Measurements from ENCODE around the gene FCHO1.

FCHO1 gene

DNA sequence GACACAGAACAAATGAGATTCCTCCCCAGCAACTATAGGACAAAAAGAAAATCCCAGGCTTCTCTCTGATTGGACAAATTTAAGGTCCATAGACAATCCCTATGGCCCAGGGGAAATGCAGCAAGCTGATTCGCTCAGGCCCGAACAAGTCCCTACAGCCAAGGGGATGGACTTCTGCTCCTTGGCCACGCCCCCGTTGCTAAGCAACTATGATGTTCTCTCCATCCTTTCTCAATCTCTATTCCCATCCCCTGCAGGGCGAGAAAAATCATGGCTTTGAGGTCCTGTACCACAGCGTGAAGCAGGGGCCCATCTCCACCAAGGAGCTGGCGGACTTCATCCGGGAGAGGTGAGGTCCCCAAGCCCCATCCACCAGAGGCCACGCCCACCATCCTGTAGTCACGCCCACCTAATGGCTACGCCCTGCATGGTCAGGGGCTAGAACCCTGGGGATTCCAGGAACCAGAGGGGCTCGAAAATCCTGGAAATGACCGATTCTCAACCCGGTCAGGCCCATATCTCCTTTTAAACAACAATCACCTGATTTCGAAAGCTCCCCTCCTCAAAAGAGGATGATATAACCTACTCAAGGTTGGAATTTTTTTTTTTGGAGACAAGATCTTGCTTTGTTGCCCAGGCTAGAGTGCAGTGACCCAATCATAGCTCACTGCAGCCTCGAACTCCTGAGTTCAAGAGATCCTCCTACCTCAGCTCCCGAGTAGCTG, 11.4 kb downstream of the FCHO1 start:
- Histone ChIP-seq H3K9me2 (replicated peaks; ENCODE audit: control insufficient read depth, low read length) (no peaks in the 10 kb centered on the region), H3F3A (ENCODE audit: control insufficient read depth, insufficient read depth) (0 out of 2 replicates have a peak, but pooled peaks cover 3% of the 10 kb centered on the region), H3K79me2 (ENCODE audit: control insufficient read depth, low read length) (no peaks in the 10 kb centered on the region; the same call in 1 of the 2 replicates), H3K36me3 (ENCODE audit: control insufficient read depth, low read length) (peaks cover 75% of the 10 kb centered on the region), H3K27ac (ENCODE audit: low read depth, low read length) (no peak overlapping the region), H3K4me3 (ENCODE audit: low read length) (no peak overlapping the region), H3K4me2 (ENCODE audit: low read length) (no peak overlapping the region), H4K20me1 (ENCODE audit: control insufficient read depth, insufficient read depth, low read depth, low read length) (no peaks in the 10 kb centered on the region), H3K9me3 (ENCODE audit: control insufficient read depth, insufficient read depth, low read length) (no peaks in the 10 kb centered on the region), H3K4me1 (ENCODE audit: control insufficient read depth, low read length) (peaks cover 24% of the 10 kb centered on the region), H3K27me3 (ENCODE audit: control insufficient read depth, low read length) (no peaks in the 10 kb centered on the region)
- TF ChIP-seq EZH2phosphoT487 (IDR thresholded peaks at IDR 0.05; ENCODE audit: borderline replicate concordance, low read length) = no peak
- TF ChIP-seq, protein P1, sequence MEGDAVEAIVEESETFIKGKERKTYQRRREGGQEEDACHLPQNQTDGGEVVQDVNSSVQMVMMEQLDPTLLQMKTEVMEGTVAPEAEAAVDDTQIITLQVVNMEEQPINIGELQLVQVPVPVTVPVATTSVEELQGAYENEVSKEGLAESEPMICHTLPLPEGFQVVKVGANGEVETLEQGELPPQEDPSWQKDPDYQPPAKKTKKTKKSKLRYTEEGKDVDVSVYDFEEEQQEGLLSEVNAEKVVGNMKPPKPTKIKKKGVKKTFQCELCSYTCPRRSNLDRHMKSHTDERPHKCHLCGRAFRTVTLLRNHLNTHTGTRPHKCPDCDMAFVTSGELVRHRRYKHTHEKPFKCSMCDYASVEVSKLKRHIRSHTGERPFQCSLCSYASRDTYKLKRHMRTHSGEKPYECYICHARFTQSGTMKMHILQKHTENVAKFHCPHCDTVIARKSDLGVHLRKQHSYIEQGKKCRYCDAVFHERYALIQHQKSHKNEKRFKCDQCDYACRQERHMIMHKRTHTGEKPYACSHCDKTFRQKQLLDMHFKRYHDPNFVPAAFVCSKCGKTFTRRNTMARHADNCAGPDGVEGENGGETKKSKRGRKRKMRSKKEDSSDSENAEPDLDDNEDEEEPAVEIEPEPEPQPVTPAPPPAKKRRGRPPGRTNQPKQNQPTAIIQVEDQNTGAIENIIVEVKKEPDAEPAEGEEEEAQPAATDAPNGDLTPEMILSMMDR (IDR thresholded peaks at IDR 0.05; ENCODE audit: low read depth, low read length, poor library complexity, severe bottlenecking) = no peak

DNA sequence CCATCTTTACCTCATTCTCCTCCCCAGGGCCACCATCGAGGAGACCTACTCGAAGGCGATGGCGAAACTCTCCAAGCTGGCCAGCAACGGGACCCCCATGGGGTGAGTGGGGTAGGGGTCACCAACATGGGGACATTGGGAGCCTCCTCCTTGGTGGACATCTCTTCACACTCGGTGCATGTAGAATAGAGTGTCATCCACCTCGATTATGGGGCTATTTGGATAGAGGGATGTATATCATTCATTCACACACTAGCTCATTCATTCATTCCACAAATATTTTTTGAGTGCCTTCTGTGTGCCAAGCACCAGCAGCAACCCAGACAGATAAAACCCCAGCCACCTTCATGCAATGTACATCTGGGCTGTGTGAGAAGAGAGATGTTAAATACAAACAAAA, 13.1 kb downstream of the FCHO1 start:
- TF ChIP-seq, protein P1 (IDR thresholded peaks at IDR 0.05; ENCODE audit: low read depth, low read length, poor library complexity, severe bottlenecking) = no peak
- no peak for TF ChIP-seq EZH2phosphoT487 (IDR thresholded peaks at IDR 0.05; ENCODE audit: borderline replicate concordance, low read length)
- no peaks in the 10 kb centered on the region for H3K27me3 ChIP-seq (ENCODE audit: control insufficient read depth, low read length)
- H3K4me2 ChIP-seq (ENCODE audit: low read length) = no peak overlapping the region
- no peaks in the 10 kb centered on the region for H3K9me3 ChIP-seq (ENCODE audit: control insufficient read depth, insufficient read depth, low read length)
- no peaks in the 10 kb centered on the region for H4K20me1 ChIP-seq (ENCODE audit: control insufficient read depth, insufficient read depth, low read depth, low read length)
- no peak overlapping the region for H3K4me3 ChIP-seq (ENCODE audit: low read length)
- peaks cover 74% of the 10 kb centered on the region for H3K36me3 ChIP-seq (ENCODE audit: control insufficient read depth, low read length)
- H3K27ac ChIP-seq (ENCODE audit: low read depth, low read length) = no peak overlapping the region
- H3K4me1 ChIP-seq (ENCODE audit: control insufficient read depth, low read length) = peaks cover 24% of the 10 kb centered on the region
- 0 out of 2 replicates have a peak, but pooled peaks cover 3% of the 10 kb centered on the region for H3F3A ChIP-seq (ENCODE audit: control insufficient read depth, insufficient read depth)
- no peaks in the 10 kb centered on the region; the same call in 1 of the 2 replicates for H3K79me2 ChIP-seq (ENCODE audit: control insufficient read depth, low read length)
- H3K9me2 ChIP-seq (replicated peaks; ENCODE audit: control insufficient read depth, low read length) = no peaks in the 10 kb centered on the region

DNA sequence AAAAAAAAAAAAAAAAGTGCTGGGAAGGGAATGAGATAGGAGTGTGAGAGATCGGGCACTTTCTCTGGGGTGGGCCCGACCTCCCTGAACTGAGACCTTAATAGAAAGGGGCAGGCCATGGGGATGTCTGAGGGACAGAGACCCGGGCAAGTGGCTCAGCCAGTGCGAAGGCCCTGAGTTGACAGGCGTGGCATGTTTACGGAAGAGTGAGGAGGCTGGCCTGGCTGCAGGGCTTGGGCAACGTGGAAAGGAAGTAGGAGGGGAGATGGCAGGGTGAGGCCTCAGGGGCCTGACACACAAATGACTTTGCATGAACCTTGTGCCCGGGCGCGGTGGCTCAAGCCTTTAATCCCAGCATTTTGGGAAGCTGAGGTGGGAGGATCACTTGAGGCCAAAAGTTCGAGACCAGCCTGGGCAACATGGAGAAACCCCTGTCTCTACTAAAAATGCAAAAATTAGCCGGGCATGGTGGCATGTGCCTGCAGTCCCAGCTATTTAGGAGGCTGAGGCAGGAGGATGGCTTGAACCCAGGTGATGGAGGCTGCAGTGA, 13.9 kb downstream of the FCHO1 start:
- no peaks in the 10 kb centered on the region for H3K27me3 ChIP-seq (ENCODE audit: control insufficient read depth, low read length)
- H3K36me3 ChIP-seq (ENCODE audit: control insufficient read depth, low read length) = peaks cover 73% of the 10 kb centered on the region
- no peaks in the 10 kb centered on the region for H3K9me2 ChIP-seq (replicated peaks; ENCODE audit: control insufficient read depth, low read length)
- no peak overlapping the region for H3K4me3 ChIP-seq (ENCODE audit: low read length)
- no peak overlapping the region for H3K27ac ChIP-seq (ENCODE audit: low read depth, low read length)
- TF ChIP-seq, protein P1 (IDR thresholded peaks at IDR 0.05; ENCODE audit: low read depth, low read length, poor library complexity, severe bottlenecking) = no peak
- TF ChIP-seq EZH2phosphoT487 (IDR thresholded peaks at IDR 0.05; ENCODE audit: borderline replicate concordance, low read length) = no peak
- no peaks in the 10 kb centered on the region; the same call in 1 of the 2 replicates for H3K79me2 ChIP-seq (ENCODE audit: control insufficient read depth, low read length)
- no peak overlapping the region for H3K4me2 ChIP-seq (ENCODE audit: low read length)
- H3K9me3 ChIP-seq (ENCODE audit: control insufficient read depth, insufficient read depth, low read length) = no peaks in the 10 kb centered on the region
- H4K20me1 ChIP-seq (ENCODE audit: control insufficient read depth, insufficient read depth, low read depth, low read length) = no peaks in the 10 kb centered on the region
- H3F3A ChIP-seq (ENCODE audit: control insufficient read depth, insufficient read depth) = 0 out of 2 replicates have a peak, but pooled peaks cover 3% of the 10 kb centered on the region
- peaks cover 16% of the 10 kb centered on the region for H3K4me1 ChIP-seq (ENCODE audit: control insufficient read depth, low read length)
